Sigmoid colon (tissue), 7 donors: ENCODE data around the gene SULF2. TPM values are rescaled to one million over a fixed set of nuclear protein-coding genes. Genes with fewer than 3 reads are reported as not detected.

Source experiments
- DNase-seq: peaks from one replicate; pipeline ENCODE4 v3.0.0-alpha.2; 2019
- H3K27ac ChIP-seq, 4 donors: fragments of 200-600 bp; sonication (generic); one replicate each; pipeline ENCODE4 v1.5.1; 2016 to 2019; ENCODE audit warnings: mild to moderate bottlenecking in 1 of 4
- H3K27me3 ChIP-seq, 3 donors: fragments of 200-600 bp; sonication (generic); one replicate each; pipeline ENCODE4 v1.5.1; 2019; ENCODE audit warnings: mild to moderate bottlenecking in 1 of 3
- H3K36me3 ChIP-seq, 4 donors: fragments of 200-600 bp; sonication (generic); one replicate each; pipeline ENCODE4 v1.5.1; 2016 to 2019
- H3K4me1 ChIP-seq, 4 donors: fragments of 200-600 bp; sonication (generic); one replicate each; pipeline ENCODE4 v1.5.1; 2017 to 2019
- H3K4me3 ChIP-seq, 4 donors: fragments of 200-600 bp; sonication (generic); one replicate each; pipeline ENCODE4 v1.5.1; 2017 to 2019; ENCODE audit warnings: mild to moderate bottlenecking in 2 of 4, moderate library complexity in 1 of 4
- H3K9me3 ChIP-seq, 4 donors: fragments of 200-600 bp in 3 of 4; sonication (generic) in 3 of 4; one replicate each; pipeline versions ENCODE4 v1.5.1 to v1.6.1; 2013 to 2019
- CTCF ChIP-seq, 4 experiments: fragments of 450-650 bp in 3 of 4; fragments of 200-600 bp in 1 of 4; IDR thresholded peaks; one replicate each; pipeline ENCODE4 v1.5.1; 2016 to 2019; ENCODE audit warnings: antibody characterized with exemption in 4 of 4, mild to moderate bottlenecking in 3 of 4, moderate library complexity in 2 of 4
- EP300 ChIP-seq, 4 donors: sonication (generic); formaldehyde crosslinking; IDR thresholded peaks; one replicate each; pipeline ENCODE4 v1.6.1; 2017; ENCODE audit warnings: antibody characterized with exemption in 4 of 4
- POLR2A ChIP-seq, 2 donors: fragments of 450-650 bp; IDR thresholded peaks; one replicate each; pipeline ENCODE4 v1.6.1; 2016; ENCODE audit warnings: antibody characterized with exemption in 2 of 2, mild to moderate bottlenecking in 2 of 2, moderate library complexity in 2 of 2
- POLR2AphosphoS5 ChIP-seq, 4 donors: sonication (generic); formaldehyde crosslinking; IDR thresholded peaks; one replicate each; pipeline ENCODE4 v1.6.1; 2017; ENCODE audit warnings: antibody characterized with exemption in 4 of 4
- WGBS, 2 donors: extraction: QIAGEN DNeasy Blood & Tissue Kit; methylation state at CpG; one replicate each; pipeline ENCODE4 v1.1.7; 2013; 5-methylcytosine and 5-hydroxymethylcytosine counted together
- intact Hi-C: fragments of 100-400 bp; cut with DNase I; formaldehyde crosslinking; loops from one replicate; pipeline ENCODE4 v1.15.1; 2023
- polyA plus RNA-seq, 3 donors: library from polyadenylated mRNA; stranded (reverse); fragments of 200-250 nt; gene quantifications; one replicate each; pipeline ENCODE4 v1.2.3, GENCODE V29; 2013
- total RNA-seq, 4 donors: library from RNA; depleted of rRNA; stranded (reverse); fragments of >200 nt; gene quantifications; one replicate each; pipeline ENCODE4 v1.1.0, GENCODE V29; 2016
- donor health status: healthy with polysubstance abuse.
- donor health status: Bipolar disorder and iron deficiency.
- donor health status: healthy.

SULF2 gene
- total and polyA plus RNA-seq, 7 donors, result 14.6 to 70.1 (median 28.2) TPM

GRCh38 chr20:47710665-47711045 lies 74.6 kb downstream of the SULF2 start:
- Histone ChIP-seq H3K9me3 (no peaks in the 10 kb centered on the region), H3K27ac (peak overlapping the region in 1 of 4 donors; percentile 3), H3K4me1 (peaks cover 0 to 14% (median 4%) of the 10 kb centered on the region in 4 donors), H3K4me3 (no peak overlapping the region), H3K36me3 (no peaks in the 10 kb centered on the region), H3K27me3 (no peaks in the 10 kb centered on the region)
- no peak for DNase-seq
- TF ChIP-seq CTCF (IDR thresholded peaks at IDR 0.05) (no peak), POLR2AphosphoS5 (IDR thresholded peaks at IDR 0.05) (no peak), POLR2A (IDR thresholded peaks at IDR 0.05) (no peak), EP300 (IDR thresholded peaks at IDR 0.05) (no peak)
- intact Hi-C loops, result no loop called here
- WGBS, 2 donors, result 52 to 84% methylated on average over 10 of the region's 10 CpGs

DNA sequence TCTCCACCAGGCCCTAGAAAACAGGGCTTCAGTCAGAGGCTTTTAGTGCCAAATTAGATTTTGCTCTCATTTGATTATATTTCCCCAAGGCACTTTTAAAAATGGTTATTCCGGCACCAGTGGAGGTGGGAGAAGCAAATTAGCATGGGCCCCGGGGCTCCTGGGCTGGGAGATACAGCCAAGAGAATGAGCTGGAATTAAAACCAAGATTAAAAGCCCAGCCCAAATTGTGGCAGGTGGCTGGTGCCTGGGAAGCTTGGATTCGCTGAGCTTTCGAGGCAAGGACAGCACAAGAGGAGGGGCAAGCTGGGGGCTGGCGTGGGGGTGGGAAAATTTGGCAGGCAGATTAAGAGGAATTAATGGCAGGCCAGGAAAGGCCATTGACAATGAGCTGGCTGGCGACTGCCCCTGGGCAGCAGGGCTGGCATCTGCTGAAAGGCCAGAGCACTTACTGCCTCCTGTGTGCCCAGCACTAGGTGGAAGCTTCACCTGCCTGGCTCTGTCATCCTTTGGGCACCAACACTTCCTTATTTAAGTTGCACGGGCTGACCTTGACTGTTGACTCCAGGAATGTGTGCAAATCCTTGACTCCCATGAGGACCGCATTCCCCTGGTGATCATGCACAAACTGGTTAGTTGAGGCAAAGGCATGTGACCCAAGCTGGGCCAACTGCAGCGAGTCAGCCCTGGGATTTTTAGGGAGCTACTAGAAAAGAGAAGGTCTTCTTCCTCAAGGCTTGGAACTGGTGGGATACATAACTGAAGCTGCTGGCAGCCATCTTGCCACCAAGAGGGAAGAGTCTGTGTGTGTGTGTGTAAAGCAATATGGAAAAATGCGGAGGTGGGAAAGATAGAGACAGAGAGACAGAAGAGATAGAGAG lies 76.1 kb downstream of the SULF2 start:
- DNase-seq, result no peak
- whole genome bisulfite sequencing, 2 donors, result 77 to 89% methylated on average over 10 of the region's 10 CpGs
- TF ChIP-seq EP300 (IDR thresholded peaks at IDR 0.05) (no peak), POLR2AphosphoS5 (IDR thresholded peaks at IDR 0.05) (no peak), CTCF (IDR thresholded peaks at IDR 0.05) (no peak), POLR2A (IDR thresholded peaks at IDR 0.05) (no peak)
- H3K4me1 ChIP-seq, result peaks cover 0 to 27% (median 18%) of the 10 kb centered on the region in 4 donors
- H3K9me3 ChIP-seq, result no peaks in the 10 kb centered on the region
- no peak overlapping the region for H3K4me3 ChIP-seq
- H3K27me3 ChIP-seq, result no peaks in the 10 kb centered on the region
- intact Hi-C loops, result no loop called here
- H3K36me3 ChIP-seq, result no peaks in the 10 kb centered on the region
- no peak overlapping the region for H3K27ac ChIP-seq

DNA sequence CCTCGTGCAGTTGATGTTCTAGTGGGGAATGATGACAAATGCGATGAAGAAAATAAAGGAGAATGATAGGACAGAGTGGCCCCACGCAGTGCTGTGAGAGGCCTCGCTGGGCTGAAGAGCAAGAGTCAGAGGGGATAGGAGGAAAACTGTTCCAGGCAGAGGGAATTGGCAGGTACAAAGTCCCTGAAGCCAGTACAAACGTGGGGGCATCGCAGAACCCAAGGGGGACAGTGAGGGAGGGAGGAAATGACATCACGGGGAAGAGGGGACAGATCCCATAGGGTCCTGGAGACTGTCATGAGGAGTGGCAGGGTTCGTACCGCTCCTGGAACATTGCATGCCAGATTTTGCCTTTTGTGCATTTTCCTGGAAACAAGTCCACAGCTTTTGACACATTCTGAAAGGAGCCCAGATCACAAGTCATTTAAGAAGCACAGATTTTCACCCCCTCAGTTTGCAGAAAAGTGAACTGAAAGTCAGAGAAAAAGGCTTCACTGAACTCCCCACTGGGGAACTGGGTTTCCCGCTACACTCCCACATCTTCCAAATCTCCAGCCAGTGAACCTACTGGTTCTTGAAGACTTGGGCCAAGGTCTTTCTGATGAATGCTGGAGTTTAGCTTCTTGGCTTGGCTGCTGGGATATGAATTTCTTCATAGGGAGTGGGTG lies 77.0 kb downstream of the SULF2 start:
- 79 to 88% methylated on average over 10 of the region's 10 CpGs for WGBS, 2 donors
- H3K4me1 ChIP-seq, result peaks cover 0 to 28% (median 22%) of the 10 kb centered on the region in 4 donors
- DNase-seq, result no peak

DNA sequence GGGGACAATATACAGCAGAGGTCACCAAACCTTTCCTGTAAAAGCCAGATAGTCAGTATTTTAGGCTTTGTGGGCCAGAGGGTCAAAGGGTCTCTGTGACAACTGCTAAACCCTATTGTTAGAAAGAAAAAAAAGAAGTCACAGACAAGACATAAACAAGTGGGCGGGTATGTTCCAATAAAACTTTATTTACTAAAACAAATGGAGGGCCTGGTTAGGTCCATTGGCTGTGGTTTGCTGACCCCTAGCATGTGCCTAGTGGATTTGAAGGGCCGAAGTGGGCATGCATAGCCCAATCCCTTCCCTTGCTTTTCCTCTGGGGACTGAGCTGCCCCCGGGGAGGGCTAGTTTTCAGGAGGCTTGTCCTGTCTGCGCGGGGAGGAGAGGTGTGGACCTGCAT lies 78.9 kb downstream of the SULF2 start:
- no peak for DNase-seq
- Histone ChIP-seq H3K4me1 (peaks cover 0 to 36% (median 27%) of the 10 kb centered on the region in 4 donors), H3K9me3 (no peaks in the 10 kb centered on the region), H3K27me3 (no peaks in the 10 kb centered on the region), H3K4me3 (no peak overlapping the region), H3K36me3 (no peaks in the 10 kb centered on the region), H3K27ac (no peak overlapping the region)
- WGBS, 2 donors, result 89 to 96% methylated on average over 5 of the region's 5 CpGs
- no peak for TF ChIP-seq POLR2AphosphoS5 (IDR thresholded peaks at IDR 0.05)
- intact Hi-C loops, result no loop called here

More for the DNA sequence above, 77.0 kb downstream of the SULF2 start:
- no peaks in the 10 kb centered on the region for H3K9me3 ChIP-seq
- TF ChIP-seq CTCF (IDR thresholded peaks at IDR 0.05), result no peak
- TF ChIP-seq POLR2A (IDR thresholded peaks at IDR 0.05), result no peak
- no peak for TF ChIP-seq POLR2AphosphoS5 (IDR thresholded peaks at IDR 0.05)
- no peak for TF ChIP-seq EP300 (IDR thresholded peaks at IDR 0.05)
- no peak overlapping the region for H3K4me3 ChIP-seq
- intact Hi-C loops, result no loop called here
- H3K36me3 ChIP-seq, result no peaks in the 10 kb centered on the region
- H3K27ac ChIP-seq, result no peak overlapping the region
- H3K27me3 ChIP-seq, result no peaks in the 10 kb centered on the region

DNA sequence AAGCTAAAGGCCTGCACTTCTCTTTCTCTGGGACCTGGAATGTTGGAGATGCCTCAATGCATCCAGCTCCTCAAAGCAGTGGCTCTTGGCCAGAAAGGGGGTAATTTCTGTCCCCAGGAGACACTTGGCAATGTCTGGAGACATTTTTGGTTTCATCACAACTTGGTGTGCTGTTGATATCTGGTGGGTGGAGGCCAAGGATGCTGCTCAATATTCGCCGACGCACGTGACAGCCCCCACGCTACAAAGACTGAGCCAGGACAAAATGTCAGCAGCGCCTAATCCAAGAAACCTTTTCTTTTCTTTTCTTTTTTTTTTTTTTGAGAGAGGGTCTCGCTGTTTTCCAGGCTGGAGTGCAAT lies 79.8 kb downstream of the SULF2 start:
- Histone ChIP-seq H3K27ac (peak overlapping the region in 3 of 4 donors; percentile 48 to 63 (median 60)), H3K4me1 (peaks cover 0 to 42% (median 32%) of the 10 kb centered on the region in 4 donors), H3K9me3 (no peaks in the 10 kb centered on the region), H3K36me3 (no peaks in the 10 kb centered on the region), H3K4me3 (no peak overlapping the region), H3K27me3 (no peaks in the 10 kb centered on the region)
- intact Hi-C loops, result no loop called here
- no peak for TF ChIP-seq EP300 (IDR thresholded peaks at IDR 0.05)
- no peak for TF ChIP-seq CTCF (IDR thresholded peaks at IDR 0.05)
- no peak for TF ChIP-seq POLR2A (IDR thresholded peaks at IDR 0.05)
- no peak for TF ChIP-seq POLR2AphosphoS5 (IDR thresholded peaks at IDR 0.05)
- DNase-seq, result no peak
- WGBS, 2 donors, result 87 to 95% methylated on average over 7 of the region's 7 CpGs
